Naive thymus-derived CD4-positive, alpha-beta T cell (primary cell): Measurements from ENCODE around the gene MTG2. TPM values are rescaled to one million over a fixed set of nuclear protein-coding genes. Genes with fewer than 3 reads are reported as not detected.
"Not testable (repeated sequence)": the region's sequence is repeated elsewhere in the genome, so short reads cannot be mapped to it uniquely, and the experiment has no call there.

ENCODE experiments used
- ATAC-seq: fragments of 150-1000 bp; cut with Tn5 transposase; 2 replicates; pipeline ENCODE4 v1.10.0; 2021; ENCODE audit warnings: mild to moderate bottlenecking, moderate library complexity
- CTCF ChIA-PET: fragments of 350-600 bp; sonication (Branson Sonifier 250); formaldehyde crosslinking; loops from one replicate; lab custom pipeline; 2021; ENCODE audit warnings: antibody characterized with exemption; lab: Charles Lee
- POLR2A ChIA-PET: fragments of 350-600 bp; sonication (Branson Sonifier 250); formaldehyde crosslinking; loops from one replicate; lab custom pipeline; 2021; ENCODE audit warnings: antibody characterized with exemption, inconsistent platforms; lab: Charles Lee
- DNase-seq, 9 donors: peaks; one replicate each; pipeline versions ENCODE4 v3.0.0 to v3.0.0-alpha.2; 2020 to 2022; ENCODE audit warnings: mixed read lengths in 1 of 9
- H3K27ac ChIP-seq: one replicate; pipeline ENCODE4 v1.7.0; 2013; ENCODE audit warnings: mild to moderate bottlenecking, low read depth, low read length, moderate library complexity
- H3K27me3 ChIP-seq, 2 donors: one replicate each; pipeline ENCODE4 v1.7.0; 2013; ENCODE audit warnings: low read length in 2 of 2, mild to moderate bottlenecking in 2 of 2, moderate library complexity in 2 of 2; ENCODE audit not compliant: control insufficient read depth in 2 of 2, insufficient read depth in 2 of 2
- H3K36me3 ChIP-seq, 3 experiments: 1 replicate in 2 of 3; 2 replicates in 1 of 3; pipeline ENCODE4 v1.7.0; 2013; ENCODE audit warnings: low read length in 3 of 3, mild to moderate bottlenecking in 3 of 3, moderate library complexity in 1 of 3; ENCODE audit not compliant: insufficient read depth in 3 of 3, control insufficient read depth in 2 of 3
- H3K4me1 ChIP-seq, 2 donors: one replicate each; pipeline ENCODE4 v1.7.0; 2013; ENCODE audit warnings: low read length in 2 of 2, mild to moderate bottlenecking in 2 of 2, moderate library complexity in 1 of 2; ENCODE audit not compliant: control insufficient read depth in 2 of 2, insufficient read depth in 2 of 2
- H3K4me3 ChIP-seq: 2 replicates; pipeline ENCODE4 v1.7.0; 2013; ENCODE audit warnings: mild to moderate bottlenecking, low read length
- H3K9me3 ChIP-seq, 3 experiments: 1 replicate in 2 of 3; 2 replicates in 1 of 3; pipeline ENCODE4 v1.7.0; 2013; ENCODE audit warnings: low read length in 3 of 3; ENCODE audit not compliant: control insufficient read depth in 2 of 3
- H3K27ac Mint-ChIP-seq, 9 donors: one replicate each; pipeline ENCODE4 v1.8.0; 2020 to 2022; ENCODE audit warnings: mixed read lengths in 9 of 9, mild to moderate bottlenecking in 8 of 9, moderate library complexity in 5 of 9, inconsistent platforms in 2 of 9
- H3K27me3 Mint-ChIP-seq, 5 donors: one replicate each; pipeline ENCODE4 v1.8.0; 2021 to 2022; ENCODE audit warnings: mixed read lengths in 5 of 5, mild to moderate bottlenecking in 1 of 5
- H3K36me3 Mint-ChIP-seq, 5 donors: one replicate each; pipeline ENCODE4 v1.8.0; 2020 to 2022; ENCODE audit warnings: mixed read lengths in 5 of 5, mild to moderate bottlenecking in 3 of 5, inconsistent platforms in 1 of 5
- H3K4me1 Mint-ChIP-seq, 7 donors: one replicate each; pipeline ENCODE4 v1.8.0; 2020 to 2022; ENCODE audit warnings: mixed read lengths in 7 of 7, mild to moderate bottlenecking in 3 of 7, inconsistent platforms in 1 of 7
- H3K4me3 Mint-ChIP-seq, 10 donors: one replicate each; pipeline ENCODE4 v1.8.0; 2020 to 2022; ENCODE audit warnings: mild to moderate bottlenecking in 10 of 10, mixed read lengths in 10 of 10, moderate library complexity in 6 of 10, inconsistent platforms in 2 of 10
- H3K9me3 Mint-ChIP-seq, 11 donors: one replicate each; pipeline ENCODE4 v1.8.0; 2020 to 2022; ENCODE audit warnings: mixed read lengths in 11 of 11, mild to moderate bottlenecking in 4 of 11, inconsistent platforms in 1 of 11, moderate library complexity in 1 of 11
- intact Hi-C, 2 donors: fragments of 100-400 bp; cut with micrococcal nuclease; formaldehyde crosslinking; loops; one replicate each; pipeline ENCODE4 v1.15.1; 2023
- polyA plus RNA-seq, 2 donors: library from polyadenylated mRNA; unstranded; fragments of 300-500 nt; fragmentation: Illumina TruSeq; gene quantifications; one replicate each; pipeline ENCODE4 v1.2.3, GENCODE V29; 2021
- total RNA-seq, 6 experiments: library from RNA in 5 of 6; stranded (reverse) in 5 of 6; gene quantifications; 1 replicate in 5 of 6; 2 replicates in 1 of 6; pipeline ENCODE4 v1.2.3 and lab custom pipeline; 2021 to 2026

Gene MTG2
- total and polyA plus RNA-seq, 7 experiments from 2014 or later: 18.2 to 51.5 (median 31.8) TPM

DNA sequence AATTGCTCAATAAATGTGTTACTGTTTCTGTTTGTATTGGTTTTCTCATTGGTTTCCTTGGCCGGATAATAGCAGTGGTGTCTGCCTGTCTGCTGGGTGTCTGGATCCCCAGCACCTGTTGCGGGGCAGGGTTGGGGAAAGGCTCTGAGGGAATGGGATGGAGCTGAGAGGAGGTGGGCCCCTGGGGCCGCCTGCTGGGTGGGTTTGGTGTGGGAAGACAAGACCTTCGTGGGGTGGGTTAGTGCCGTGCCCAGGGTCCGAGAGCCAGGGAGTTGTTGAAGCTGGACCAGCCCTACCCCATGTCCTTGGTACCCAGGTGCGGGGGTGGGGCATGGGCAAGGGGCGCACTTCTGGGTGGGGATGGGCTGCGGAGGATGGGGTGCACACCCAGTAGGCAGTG is 35.3 kb upstream of the MTG2 start:
- Mint-ChIP-seq H3K4me3 (no peak overlapping the region), H3K4me1 (peaks cover 22 to 55% (median 46%) of the 10 kb centered on the region in 7 donors), H3K27ac (no peak overlapping the region), H3K36me3 (peaks cover 0 to 17% (median 3%) of the 10 kb centered on the region in 5 donors), H3K9me3 (peaks cover 0 to 3% (median 0%) of the 10 kb centered on the region in 11 donors), H3K27me3 (no peaks in the 10 kb centered on the region)
- ATAC-seq (no peak), DNase-seq (no peak)
- ChIA-PET POLR2A (no interaction called here), CTCF (no interaction called here)
- Histone ChIP-seq H3K4me1 (peaks cover 6 to 17% of the 10 kb centered on the region in 2 donors), H3K4me3 (no peak overlapping the region), H3K27me3 (no peaks in the 10 kb centered on the region), H3K27ac (no peak overlapping the region), H3K9me3 (no peaks in the 10 kb centered on the region), H3K36me3 (peaks cover 0 to 7% (median 0%) of the 10 kb centered on the region in 3 experiments)
- intact Hi-C loops: no loop called here

- H3K27me3 ChIP-seq, CTCF ChIA-PET, ATAC-seq, H3K27me3 Mint-ChIP-seq, H3K9me3 ChIP-seq, H3K4me3 ChIP-seq, H3K4me3 Mint-ChIP-seq, intact Hi-C loops, H3K27ac Mint-ChIP-seq, DNase-seq, H3K27ac ChIP-seq: not testable (repeated sequence)
- Histone ChIP-seq H3K36me3 (peaks cover 0 to 10% (median 0%) of the 10 kb centered on the region in 3 experiments), H3K4me1 (peaks cover 6 to 17% of the 10 kb centered on the region in 2 donors)
- peaks cover 22 to 61% (median 49%) of the 10 kb centered on the region in 7 donors for H3K4me1 Mint-ChIP-seq
- H3K36me3 Mint-ChIP-seq: peaks cover 4 to 25% (median 10%) of the 10 kb centered on the region in 5 donors
- peaks cover 0 to 10% (median 0%) of the 10 kb centered on the region in 11 donors for H3K9me3 Mint-ChIP-seq
- POLR2A ChIA-PET: interaction anchor here (0.9 kb wide), 1 partner anchor 122 kb away, joined by 3 read pairs; no protein-coding TSS in a partner anchor
These were observed 34.4 kb upstream of the MTG2 start for GRCh38 chr20:62148383-62148782.

DNA sequence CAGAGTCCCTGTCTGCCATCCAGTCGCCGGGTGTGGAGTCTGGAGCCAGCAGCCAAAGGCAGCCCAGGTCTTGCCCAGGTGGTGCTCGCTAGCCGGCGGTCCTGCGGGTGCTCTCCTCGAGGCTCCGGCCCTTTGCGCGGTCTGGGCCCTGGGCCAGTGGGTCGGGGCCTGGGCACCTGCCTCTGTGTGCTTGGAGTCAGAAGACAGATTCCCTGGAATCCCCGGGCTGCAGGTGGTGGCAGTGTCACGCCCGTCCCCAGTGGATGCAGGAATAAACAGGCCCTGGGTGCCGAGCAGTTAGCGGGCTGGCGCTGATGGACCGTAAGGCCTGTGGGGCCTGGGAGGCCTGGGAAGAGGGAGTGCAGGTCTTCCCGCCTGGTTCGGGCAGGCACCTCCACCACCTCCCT is 33.9 kb upstream of the MTG2 start:
- Mint-ChIP-seq H3K27ac (no peak overlapping the region), H3K4me1 (peaks cover 23 to 61% (median 54%) of the 10 kb centered on the region in 7 donors), H3K4me3 (no peak overlapping the region), H3K27me3 (no peaks in the 10 kb centered on the region), H3K36me3 (peaks cover 4 to 31% (median 15%) of the 10 kb centered on the region in 5 donors), H3K9me3 (peaks cover 0 to 16% (median 0%) of the 10 kb centered on the region in 11 donors)
- DNase-seq (no peak), ATAC-seq (no peak)
- ChIA-PET POLR2A (interaction anchor here (0.9 kb wide), 1 partner anchor 122 kb away, joined by 3 read pairs; no protein-coding TSS in a partner anchor), CTCF (no interaction called here)
- Histone ChIP-seq H3K27me3 (no peaks in the 10 kb centered on the region), H3K9me3 (no peaks in the 10 kb centered on the region), H3K4me1 (peaks cover 6 to 17% of the 10 kb centered on the region in 2 donors), H3K36me3 (peaks cover 0 to 14% (median 0%) of the 10 kb centered on the region in 3 experiments), H3K4me3 (no peak overlapping the region), H3K27ac (no peak overlapping the region)
- intact Hi-C loops: no loop called here

DNA sequence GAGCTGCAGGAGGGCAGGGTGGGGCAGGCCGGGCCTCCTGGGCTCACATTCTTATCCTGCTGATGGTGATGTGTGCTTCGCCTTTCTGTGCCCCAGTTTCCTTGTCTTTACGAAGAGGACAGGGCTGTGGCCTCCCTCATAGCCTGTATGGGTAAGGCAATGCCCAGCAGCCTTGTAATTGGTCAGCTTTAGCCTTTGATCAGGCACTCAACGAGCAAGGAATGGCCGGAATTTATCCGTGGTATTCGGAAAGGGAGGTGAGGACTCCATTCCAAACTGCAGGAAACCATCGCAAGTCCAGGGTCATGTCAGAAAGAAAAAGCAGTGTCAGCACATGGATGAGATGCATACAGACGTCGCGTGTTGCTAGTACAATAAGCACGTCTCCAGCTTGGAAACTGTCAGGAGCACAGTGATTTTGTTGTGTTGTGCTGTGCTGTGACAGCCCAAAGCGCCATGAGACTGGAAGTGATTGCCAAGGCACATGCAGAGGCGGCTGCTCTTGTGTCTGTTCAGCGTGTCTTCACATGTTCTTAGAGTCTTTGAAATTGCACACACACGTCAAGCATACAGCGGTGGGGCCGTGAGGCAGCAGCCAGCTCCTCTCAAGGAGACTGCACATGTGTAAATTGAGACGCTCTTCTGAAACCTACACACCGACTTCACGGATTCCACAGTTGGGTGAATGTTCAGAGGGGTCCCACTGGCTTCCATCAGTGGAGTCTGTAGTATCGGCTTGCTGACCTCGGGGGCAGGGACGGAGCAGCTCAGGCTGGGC is 33.1 kb upstream of the MTG2 start:
- H3K27ac Mint-ChIP-seq: peak overlapping the region in 2 of 9 donors; percentile 36 to 39
- no peak for DNase-seq
- peaks cover 0 to 16% (median 0%) of the 10 kb centered on the region in 11 donors for H3K9me3 Mint-ChIP-seq
- Histone ChIP-seq H3K27me3 (no peaks in the 10 kb centered on the region), H3K4me1 (peaks cover 2 to 14% of the 10 kb centered on the region in 2 donors), H3K9me3 (no peaks in the 10 kb centered on the region), H3K4me3 (no peak overlapping the region), H3K36me3 (peaks cover 0 to 20% (median 0%) of the 10 kb centered on the region in 3 experiments), H3K27ac (no peak overlapping the region)
- no peaks in the 10 kb centered on the region for H3K27me3 Mint-ChIP-seq
- CTCF ChIA-PET: interaction anchor here (1.5 kb wide), 1 partner anchor 124 kb away, joined by 4 read pairs; no protein-coding TSS in a partner anchor
- peaks cover 5 to 39% (median 23%) of the 10 kb centered on the region in 5 donors for H3K36me3 Mint-ChIP-seq
- peaks cover 20 to 56% (median 52%) of the 10 kb centered on the region in 7 donors for H3K4me1 Mint-ChIP-seq
- no peak overlapping the region for H3K4me3 Mint-ChIP-seq
- POLR2A ChIA-PET: interaction anchor here (0.8 kb wide), 1 partner anchor 28 kb away, joined by 3 read pairs; no protein-coding TSS in a partner anchor
- no peak for ATAC-seq
- intact Hi-C loops: no loop called here

- intact Hi-C loops: no loop called here
- no peak for DNase-seq
- Histone ChIP-seq H3K4me1 (peaks cover 0 to 9% of the 10 kb centered on the region in 2 donors), H3K36me3 (peaks cover 0 to 23% (median 0%) of the 10 kb centered on the region in 3 experiments), H3K4me3 (no peak overlapping the region), H3K27me3 (no peaks in the 10 kb centered on the region), H3K27ac (no peak overlapping the region), H3K9me3 (no peaks in the 10 kb centered on the region)
- H3K4me1 Mint-ChIP-seq: peaks cover 14 to 54% (median 47%) of the 10 kb centered on the region in 7 donors
- POLR2A ChIA-PET: interaction anchor here (0.8 kb wide), 1 partner anchor 27 kb away, joined by 3 read pairs; no protein-coding TSS in a partner anchor
- CTCF ChIA-PET: interaction anchor here (1.5 kb wide), 1 partner anchor 124 kb away, joined by 4 read pairs; no protein-coding TSS in a partner anchor
- H3K4me3 Mint-ChIP-seq: no peak overlapping the region
- no peak for ATAC-seq
- no peak overlapping the region for H3K27ac Mint-ChIP-seq
- peaks cover 8 to 40% (median 25%) of the 10 kb centered on the region in 5 donors for H3K36me3 Mint-ChIP-seq
- peaks cover 0 to 16% (median 0%) of the 10 kb centered on the region in 11 donors for H3K9me3 Mint-ChIP-seq
- H3K27me3 Mint-ChIP-seq: no peaks in the 10 kb centered on the region
These were observed 32.6 kb upstream of the MTG2 start for GRCh38 chr20:62150310-62150575.

DNA sequence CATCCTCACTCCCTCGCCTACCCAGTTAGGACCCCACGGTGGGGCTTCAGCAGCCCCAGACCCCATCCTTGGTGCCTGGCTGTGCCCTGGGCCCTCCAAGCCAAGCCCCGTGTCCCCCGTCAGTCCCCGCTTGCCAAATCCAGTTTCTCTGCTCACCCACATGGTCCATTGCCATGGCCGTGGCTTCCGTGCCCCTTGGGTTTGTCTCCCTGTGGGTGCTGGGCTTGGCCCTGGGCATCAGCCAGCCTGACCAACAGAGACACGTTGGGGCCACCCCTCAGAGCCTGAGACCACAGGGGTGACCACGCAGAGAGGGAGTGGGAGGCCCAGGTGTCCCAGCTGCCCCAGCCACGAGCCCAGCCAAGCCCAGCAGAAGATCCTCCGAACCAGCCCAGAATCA is 31.6 kb upstream of the MTG2 start:
- Histone ChIP-seq H3K4me1 (peaks cover 0 to under 1% of the 10 kb centered on the region in 2 donors), H3K27me3 (no peaks in the 10 kb centered on the region), H3K9me3 (no peaks in the 10 kb centered on the region), H3K27ac (no peak overlapping the region), H3K36me3 (peaks cover 0 to 24% (median 3%) of the 10 kb centered on the region in 3 experiments), H3K4me3 (no peak overlapping the region)
- intact Hi-C loops: no loop called here
- Mint-ChIP-seq H3K4me1 (peaks cover 5 to 52% (median 37%) of the 10 kb centered on the region in 7 donors), H3K9me3 (peaks cover 0 to 16% (median 0%) of the 10 kb centered on the region in 11 donors), H3K36me3 (peaks cover 8 to 40% (median 25%) of the 10 kb centered on the region in 5 donors), H3K4me3 (no peak overlapping the region), H3K27me3 (no peaks in the 10 kb centered on the region), H3K27ac (no peak overlapping the region)
- no peak for DNase-seq
- ATAC-seq: no peak
- POLR2A ChIA-PET: interaction anchor here (0.9 kb wide), 1 partner anchor 10 kb away, joined by 4 read pairs; no protein-coding TSS in a partner anchor
- CTCF ChIA-PET: interaction anchor here (1.5 kb wide), 1 partner anchor 125 kb away, joined by 4 read pairs; no protein-coding TSS in a partner anchor
